ENCODE measurements around the gene CEP128.

DNA sequence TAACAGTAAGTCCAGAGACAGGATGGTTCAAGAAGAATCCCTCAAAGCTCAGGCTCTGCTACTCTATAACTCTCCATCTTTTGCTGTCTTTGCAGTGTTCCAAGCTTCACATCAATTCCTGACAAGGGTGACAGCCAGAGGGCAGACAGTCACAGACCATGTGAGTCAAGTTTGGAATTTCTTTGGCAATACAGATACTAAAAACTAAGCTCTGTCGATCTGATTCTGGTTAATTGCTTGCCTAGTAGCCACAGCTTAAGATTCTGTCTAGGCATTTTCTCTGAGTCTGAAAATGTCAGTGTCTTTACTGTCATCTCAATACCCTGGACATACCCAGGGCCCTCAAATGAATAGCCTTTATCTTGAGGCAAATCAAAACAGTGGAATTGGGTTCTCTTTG, 153.7 kb downstream of the CEP128 start:
- TF ChIP-seq EZH2 (IDR thresholded peaks at IDR 0.05; ENCODE audit: insufficient read depth, poor library complexity, severe bottlenecking) (no peak), EZH2phosphoT487 (IDR thresholded peaks at IDR 0.05; ENCODE audit: insufficient read depth, low read depth) (no peak)
